OCI-LY1 (cell line): ENCODE results near the gene UFD1.

Experiments
- CTCF ChIP-seq: fragments of 200-600 bp; sonication (generic), shearing (Covaris generic); IDR thresholded peaks from 2 replicates; pipeline ENCODE4 v1.5.1; 2017; ENCODE audit warnings: mild to moderate bottlenecking, antibody characterized with exemption, low read length, moderate library complexity, mixed read lengths
- EZH2 ChIP-seq: fragments of 200-600 bp; sonication (generic), shearing (Covaris generic); IDR thresholded peaks from 2 replicates; pipeline ENCODE4 v1.8.0; 2017; ENCODE audit warnings: borderline replicate concordance, mixed run types, mild to moderate bottlenecking, antibody characterized with exemption, low read length, moderate library complexity, mixed read lengths

GRCh38 chr22:19467912-19468311 lies 11.1 kb downstream of the UFD1 start:
- TF ChIP-seq EZH2 (no peak), CTCF (no peak)
